Liver (tissue), 3 donors: ENCODE data around the gene SERPINB2.

Source experiments
- CTCF ChIP-seq: fragments of 150-350 bp; IDR thresholded peaks from 2 replicates; pipeline ENCODE4 v1.5.1; 2017; ENCODE audit warnings: improper control_type of control experiment, low read depth, low read length; ENCODE audit not compliant: missing input control
- EGR1 ChIP-seq, 2 donors: IDR thresholded peaks; 2 replicates each; pipeline ENCODE4 v1.6.1; 2016 to 2018; ENCODE audit warnings: antibody characterized with exemption in 2 of 2, low read depth in 2 of 2
- HNF4A ChIP-seq, 2 donors: conservative IDR thresholded peaks; 2 replicates each; pipeline ENCODE4 v1.6.1; 2016; ENCODE audit warnings: antibody characterized with exemption in 2 of 2, mild to moderate bottlenecking in 2 of 2
- RAD21 ChIP-seq, 2 donors: IDR thresholded peaks; 2 replicates each; pipeline ENCODE4 v1.6.1; 2016; ENCODE audit warnings: antibody characterized with exemption in 2 of 2, mild to moderate bottlenecking in 2 of 2
- SP1 ChIP-seq: IDR thresholded peaks from 2 replicates; pipeline ENCODE4 v1.6.1; 2018; ENCODE audit warnings: antibody characterized with exemption, mild to moderate bottlenecking
- TAF1 ChIP-seq: conservative IDR thresholded peaks from 2 replicates; pipeline ENCODE4 v1.6.1; 2016; ENCODE audit warnings: antibody characterized with exemption, mild to moderate bottlenecking
- YY1 ChIP-seq: IDR thresholded peaks from 2 replicates; pipeline ENCODE4 v1.6.1; 2016; ENCODE audit warnings: antibody characterized with exemption, mild to moderate bottlenecking
- TF ChIP-seq, protein P1 (sequence below): IDR thresholded peaks from 2 replicates; pipeline ENCODE4 v1.6.1; 2016; ENCODE audit warnings: antibody characterized with exemption
- TF ChIP-seq, protein P2 (sequence below): IDR thresholded peaks from 2 replicates; pipeline ENCODE4 v1.6.1; 2016; ENCODE audit warnings: antibody characterized with exemption, mild to moderate bottlenecking
- TF ChIP-seq, protein P3 (sequence below): IDR thresholded peaks from 2 replicates; pipeline ENCODE4 v1.6.1; 2016; ENCODE audit warnings: antibody characterized with exemption
- TF ChIP-seq, protein P4 (sequence below): IDR thresholded peaks from 2 replicates; pipeline ENCODE4 v1.6.1; 2016; ENCODE audit warnings: antibody characterized with exemption
- donor health status: healthy.
- donor health status: healthy.

GRCh38 chr18:63906056-63906455, 18.6 kb downstream of the SERPINB2 start:
- TF ChIP-seq SP1 (no peak), CTCF (no peak), HNF4A (conservative IDR thresholded peaks at IDR 0.05) (no peak), YY1 (no peak), EGR1 (IDR thresholded peaks at IDR 0.05; ENCODE audit: low read depth in 2 of 2) (no peak), TAF1 (no peak), RAD21 (IDR thresholded peaks at IDR 0.05) (no peak)
- TF ChIP-seq, protein P1, sequence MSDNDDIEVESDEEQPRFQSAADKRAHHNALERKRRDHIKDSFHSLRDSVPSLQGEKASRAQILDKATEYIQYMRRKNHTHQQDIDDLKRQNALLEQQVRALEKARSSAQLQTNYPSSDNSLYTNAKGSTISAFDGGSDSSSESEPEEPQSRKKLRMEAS: no peak
- TF ChIP-seq, protein P2, sequence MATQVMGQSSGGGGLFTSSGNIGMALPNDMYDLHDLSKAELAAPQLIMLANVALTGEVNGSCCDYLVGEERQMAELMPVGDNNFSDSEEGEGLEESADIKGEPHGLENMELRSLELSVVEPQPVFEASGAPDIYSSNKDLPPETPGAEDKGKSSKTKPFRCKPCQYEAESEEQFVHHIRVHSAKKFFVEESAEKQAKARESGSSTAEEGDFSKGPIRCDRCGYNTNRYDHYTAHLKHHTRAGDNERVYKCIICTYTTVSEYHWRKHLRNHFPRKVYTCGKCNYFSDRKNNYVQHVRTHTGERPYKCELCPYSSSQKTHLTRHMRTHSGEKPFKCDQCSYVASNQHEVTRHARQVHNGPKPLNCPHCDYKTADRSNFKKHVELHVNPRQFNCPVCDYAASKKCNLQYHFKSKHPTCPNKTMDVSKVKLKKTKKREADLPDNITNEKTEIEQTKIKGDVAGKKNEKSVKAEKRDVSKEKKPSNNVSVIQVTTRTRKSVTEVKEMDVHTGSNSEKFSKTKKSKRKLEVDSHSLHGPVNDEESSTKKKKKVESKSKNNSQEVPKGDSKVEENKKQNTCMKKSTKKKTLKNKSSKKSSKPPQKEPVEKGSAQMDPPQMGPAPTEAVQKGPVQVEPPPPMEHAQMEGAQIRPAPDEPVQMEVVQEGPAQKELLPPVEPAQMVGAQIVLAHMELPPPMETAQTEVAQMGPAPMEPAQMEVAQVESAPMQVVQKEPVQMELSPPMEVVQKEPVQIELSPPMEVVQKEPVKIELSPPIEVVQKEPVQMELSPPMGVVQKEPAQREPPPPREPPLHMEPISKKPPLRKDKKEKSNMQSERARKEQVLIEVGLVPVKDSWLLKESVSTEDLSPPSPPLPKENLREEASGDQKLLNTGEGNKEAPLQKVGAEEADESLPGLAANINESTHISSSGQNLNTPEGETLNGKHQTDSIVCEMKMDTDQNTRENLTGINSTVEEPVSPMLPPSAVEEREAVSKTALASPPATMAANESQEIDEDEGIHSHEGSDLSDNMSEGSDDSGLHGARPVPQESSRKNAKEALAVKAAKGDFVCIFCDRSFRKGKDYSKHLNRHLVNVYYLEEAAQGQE: no peak
- TF ChIP-seq, protein P3, sequence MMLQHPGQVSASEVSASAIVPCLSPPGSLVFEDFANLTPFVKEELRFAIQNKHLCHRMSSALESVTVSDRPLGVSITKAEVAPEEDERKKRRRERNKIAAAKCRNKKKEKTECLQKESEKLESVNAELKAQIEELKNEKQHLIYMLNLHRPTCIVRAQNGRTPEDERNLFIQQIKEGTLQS: no peak
- TF ChIP-seq, protein P4, sequence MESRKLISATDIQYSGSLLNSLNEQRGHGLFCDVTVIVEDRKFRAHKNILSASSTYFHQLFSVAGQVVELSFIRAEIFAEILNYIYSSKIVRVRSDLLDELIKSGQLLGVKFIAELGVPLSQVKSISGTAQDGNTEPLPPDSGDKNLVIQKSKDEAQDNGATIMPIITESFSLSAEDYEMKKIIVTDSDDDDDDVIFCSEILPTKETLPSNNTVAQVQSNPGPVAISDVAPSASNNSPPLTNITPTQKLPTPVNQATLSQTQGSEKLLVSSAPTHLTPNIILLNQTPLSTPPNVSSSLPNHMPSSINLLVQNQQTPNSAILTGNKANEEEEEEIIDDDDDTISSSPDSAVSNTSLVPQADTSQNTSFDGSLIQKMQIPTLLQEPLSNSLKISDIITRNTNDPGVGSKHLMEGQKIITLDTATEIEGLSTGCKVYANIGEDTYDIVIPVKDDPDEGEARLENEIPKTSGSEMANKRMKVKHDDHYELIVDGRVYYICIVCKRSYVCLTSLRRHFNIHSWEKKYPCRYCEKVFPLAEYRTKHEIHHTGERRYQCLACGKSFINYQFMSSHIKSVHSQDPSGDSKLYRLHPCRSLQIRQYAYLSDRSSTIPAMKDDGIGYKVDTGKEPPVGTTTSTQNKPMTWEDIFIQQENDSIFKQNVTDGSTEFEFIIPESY: no peak
